ENCODE results near the gene CERS1. TPM values are rescaled to one million over a fixed set of nuclear protein-coding genes. Genes with fewer than 3 reads are reported as not detected.

Gene CERS1
- total and polyA plus RNA-seq, 4 donors: 0.28 TPM; not detected in 3

GRCh38 chr19:18848878-18849661 lies 46.9 kb downstream of the CERS1 start:
- Histone ChIP-seq H3K9ac (ENCODE audit: low read depth in 1 of 2, low read length in 2 of 2) (no peak overlapping the region), H3K9me3 (ENCODE audit: control insufficient read depth in 4 of 4, low read length in 3 of 4) (no peaks in the 10 kb centered on the region), H3K27ac (ENCODE audit: low read depth in 1 of 2, low read length in 2 of 2) (peak overlapping the region; percentile 49 to 71), H3K27me3 (ENCODE audit: control insufficient read depth in 4 of 4, insufficient read depth in 4 of 4, low read length in 3 of 4) (no peaks in the 10 kb centered on the region), H3K4me3 (ENCODE audit: low read depth in 1 of 3, low read length in 3 of 3) (no peak overlapping the region), H3K36me3 (ENCODE audit: control insufficient read depth in 4 of 4, insufficient read depth in 3 of 4, low read depth in 1 of 4, low read length in 3 of 4) (peaks cover 19 to 50% (median 30%) of the 10 kb centered on the region in 4 donors), H3K4me1 (ENCODE audit: control insufficient read depth in 4 of 4, insufficient read depth in 4 of 4, low read length in 3 of 4) (peaks cover 0 to 28% (median 9%) of the 10 kb centered on the region in 4 donors)
- WGBS: 72% methylated on average over 23 of the region's 23 CpGs
- DNase-seq (ENCODE audit: low spot score): no peak
- TF ChIP-seq MAX (IDR thresholded peaks at IDR 0.05): no peak
- TF ChIP-seq ZBTB33 (IDR thresholded peaks at IDR 0.05): no peak
- TF ChIP-seq NR2F2 (IDR thresholded peaks at IDR 0.05): peak; percentile 62

- H3K36me3 ChIP-seq (ENCODE audit: control insufficient read depth in 4 of 4, insufficient read depth in 3 of 4, low read depth in 1 of 4, low read length in 3 of 4): peaks cover 13 to 37% (median 24%) of the 10 kb centered on the region in 4 donors
- peak overlapping the region; percentile 39 to 71 for H3K27ac ChIP-seq (ENCODE audit: low read depth in 1 of 2, low read length in 2 of 2)
- WGBS: 85% methylated on average over 24 of the region's 24 CpGs
- no peak for TF ChIP-seq GABPA (IDR thresholded peaks at IDR 0.05 in 1 of 2, conservative IDR thresholded peaks at IDR 0.05 in 1 of 2)
- H3K9me3 ChIP-seq (ENCODE audit: control insufficient read depth in 4 of 4, low read length in 3 of 4): no peaks in the 10 kb centered on the region
- no peak for DNase-seq (ENCODE audit: low spot score)
- peaks cover 0 to 31% (median 11%) of the 10 kb centered on the region in 4 donors for H3K4me1 ChIP-seq (ENCODE audit: control insufficient read depth in 4 of 4, insufficient read depth in 4 of 4, low read length in 3 of 4)
- no peak overlapping the region for H3K9ac ChIP-seq (ENCODE audit: low read depth in 1 of 2, low read length in 2 of 2)
- H3K4me3 ChIP-seq (ENCODE audit: low read depth in 1 of 3, low read length in 3 of 3): no peak overlapping the region
- H3K27me3 ChIP-seq (ENCODE audit: control insufficient read depth in 4 of 4, insufficient read depth in 4 of 4, low read length in 3 of 4): no peaks in the 10 kb centered on the region
Measured at GRCh38 chr19:18847549-18848463, 48.2 kb downstream of the CERS1 start.

GRCh38 chr19:18846862-18847548 lies 49.0 kb downstream of the CERS1 start:
- H3K4me1 ChIP-seq (ENCODE audit: control insufficient read depth in 4 of 4, insufficient read depth in 4 of 4, low read length in 3 of 4): peaks cover 0 to 31% (median 16%) of the 10 kb centered on the region in 4 donors
- WGBS: 64% methylated on average over 19 of the region's 19 CpGs
- TF ChIP-seq FOXA1 (IDR thresholded peaks at IDR 0.05): no peak
- no peak for TF ChIP-seq ATF3 (IDR thresholded peaks at IDR 0.05)
- no peak for TF ChIP-seq TAF1 (conservative IDR thresholded peaks at IDR 0.05)
- no peak for TF ChIP-seq RXRA (IDR thresholded peaks at IDR 0.05)
- TF ChIP-seq YY1 (IDR thresholded peaks at IDR 0.05): no peak
- no peak for TF ChIP-seq NR2F2 (IDR thresholded peaks at IDR 0.05)
- no peak for TF ChIP-seq JUND (IDR thresholded peaks at IDR 0.05)
- no peak for TF ChIP-seq HNF4A (conservative IDR thresholded peaks at IDR 0.05)
- no peak for TF ChIP-seq FOXA2 (IDR thresholded peaks at IDR 0.05)
- no peak for TF ChIP-seq HNF4G (IDR thresholded peaks at IDR 0.05)
- no peak for TF ChIP-seq MAX (IDR thresholded peaks at IDR 0.05)
- no peak for TF ChIP-seq ZBTB33 (IDR thresholded peaks at IDR 0.05)
- TF ChIP-seq EGR1 (IDR thresholded peaks at IDR 0.05; ENCODE audit: low read depth in 2 of 2): no peak
- peak; percentile 84 for TF ChIP-seq CTCF (IDR thresholded peaks at IDR 0.05; ENCODE audit: low read depth, low read length, missing input control)
- TF ChIP-seq RAD21 (IDR thresholded peaks at IDR 0.05): peak; percentile 95

More at GRCh38 chr19:18846862-18847548, 49.0 kb downstream of the CERS1 start:
- Histone ChIP-seq H3K4me3 (ENCODE audit: low read depth in 1 of 3, low read length in 3 of 3) (no peak overlapping the region), H3K27me3 (ENCODE audit: control insufficient read depth in 4 of 4, insufficient read depth in 4 of 4, low read length in 3 of 4) (no peaks in the 10 kb centered on the region), H3K9ac (ENCODE audit: low read depth in 1 of 2, low read length in 2 of 2) (no peak overlapping the region), H3K36me3 (ENCODE audit: control insufficient read depth in 4 of 4, insufficient read depth in 3 of 4, low read depth in 1 of 4, low read length in 3 of 4) (peaks cover 13 to 31% (median 21%) of the 10 kb centered on the region in 4 donors), H3K9me3 (ENCODE audit: control insufficient read depth in 4 of 4, low read length in 3 of 4) (no peaks in the 10 kb centered on the region), H3K27ac (ENCODE audit: low read depth in 1 of 2, low read length in 2 of 2) (no peak overlapping the region)
- DNase-seq (ENCODE audit: low spot score): peak; percentile 79
